HEK293T (cell line): ENCODE data around the gene GSTO1.

Experiments
- CTCF ChIA-PET: fragments of 350-600 bp; formaldehyde crosslinking; extraction: SDS; loops from one replicate; lab custom pipeline; 2021; ENCODE audit warnings: antibody characterized with exemption, inconsistent platforms; lab: Yijun Ruan, JAX
- POLR2A ChIA-PET: fragments of 350-600 bp; formaldehyde crosslinking; extraction: SDS; loops from one replicate; lab custom pipeline; 2020; ENCODE audit warnings: antibody characterized with exemption, inconsistent platforms; lab: Yijun Ruan, JAX
- DNase-seq: peaks from one replicate; pipeline ENCODE4 v3.0.0; 2012; ENCODE audit warnings: mixed read lengths; ENCODE audit errors: extremely low spot score
- ARNT ChIP-seq: fragments of 450-650 bp; IDR thresholded peaks from 2 replicates; pipeline ENCODE4 v1.6.1; 2017; ENCODE audit warnings: mild to moderate bottlenecking
- BHLHE40 ChIP-seq: fragments of 450-650 bp; IDR thresholded peaks from 2 replicates; pipeline ENCODE4 v1.6.1; 2016; ENCODE audit warnings: mild to moderate bottlenecking, moderate library complexity, borderline replicate concordance
- CTBP1 ChIP-seq: fragments of 450-650 bp; IDR thresholded peaks from 2 replicates; pipeline ENCODE4 v1.6.1; 2016; ENCODE audit warnings: borderline replicate concordance
- ELF4 ChIP-seq: fragments of 450-650 bp; IDR thresholded peaks from 2 replicates; pipeline ENCODE4 v1.6.1; 2017; ENCODE audit warnings: antibody characterized with exemption
- FOXA1 ChIP-seq: fragments of 450-650 bp; IDR thresholded peaks from 2 replicates; pipeline ENCODE4 v1.6.1; 2016; ENCODE audit warnings: mild to moderate bottlenecking
- FOXK2 ChIP-seq: fragments of 450-650 bp; IDR thresholded peaks from 2 replicates; pipeline ENCODE4 v1.6.1; 2016; ENCODE audit warnings: mild to moderate bottlenecking
- FOXM1 ChIP-seq: fragments of 450-650 bp; IDR thresholded peaks from 2 replicates; pipeline ENCODE4 v1.6.1; 2017; ENCODE audit warnings: mild to moderate bottlenecking, borderline replicate concordance
- HDGF ChIP-seq: fragments of 450-650 bp; IDR thresholded peaks from 2 replicates; pipeline ENCODE4 v1.6.1; 2017; ENCODE audit warnings: antibody characterized with exemption, borderline replicate concordance
- L3MBTL2 ChIP-seq: fragments of 450-650 bp; conservative IDR thresholded peaks from 2 replicates; pipeline ENCODE4 v1.6.1; 2016; ENCODE audit warnings: mild to moderate bottlenecking
- LEF1 ChIP-seq: fragments of 450-650 bp; IDR thresholded peaks from 2 replicates; pipeline ENCODE4 v1.6.1; 2017; ENCODE audit warnings: mild to moderate bottlenecking, borderline replicate concordance
- NFRKB ChIP-seq: fragments of 450-650 bp; IDR thresholded peaks from 2 replicates; pipeline ENCODE4 v1.6.1; 2016; ENCODE audit warnings: mild to moderate bottlenecking, moderate library complexity
- SP1 ChIP-seq: fragments of 450-650 bp; IDR thresholded peaks from 2 replicates; pipeline ENCODE4 v1.6.1; 2017
- SUZ12 ChIP-seq: fragments of 450-650 bp; IDR thresholded peaks from 2 replicates; pipeline ENCODE4 v1.6.1; 2016; ENCODE audit warnings: mild to moderate bottlenecking
- TARDBP ChIP-seq: fragments of 450-650 bp; IDR thresholded peaks from 2 replicates; pipeline ENCODE4 v1.6.1; 2016
- ZNF384 ChIP-seq: fragments of 450-650 bp; IDR thresholded peaks from 2 replicates; pipeline ENCODE4 v1.6.1; 2016
- TF ChIP-seq, protein P1 (sequence below): fragments of 450-650 bp; IDR thresholded peaks from 2 replicates; pipeline ENCODE4 v1.6.1; 2016

Gene GSTO1

DNA sequence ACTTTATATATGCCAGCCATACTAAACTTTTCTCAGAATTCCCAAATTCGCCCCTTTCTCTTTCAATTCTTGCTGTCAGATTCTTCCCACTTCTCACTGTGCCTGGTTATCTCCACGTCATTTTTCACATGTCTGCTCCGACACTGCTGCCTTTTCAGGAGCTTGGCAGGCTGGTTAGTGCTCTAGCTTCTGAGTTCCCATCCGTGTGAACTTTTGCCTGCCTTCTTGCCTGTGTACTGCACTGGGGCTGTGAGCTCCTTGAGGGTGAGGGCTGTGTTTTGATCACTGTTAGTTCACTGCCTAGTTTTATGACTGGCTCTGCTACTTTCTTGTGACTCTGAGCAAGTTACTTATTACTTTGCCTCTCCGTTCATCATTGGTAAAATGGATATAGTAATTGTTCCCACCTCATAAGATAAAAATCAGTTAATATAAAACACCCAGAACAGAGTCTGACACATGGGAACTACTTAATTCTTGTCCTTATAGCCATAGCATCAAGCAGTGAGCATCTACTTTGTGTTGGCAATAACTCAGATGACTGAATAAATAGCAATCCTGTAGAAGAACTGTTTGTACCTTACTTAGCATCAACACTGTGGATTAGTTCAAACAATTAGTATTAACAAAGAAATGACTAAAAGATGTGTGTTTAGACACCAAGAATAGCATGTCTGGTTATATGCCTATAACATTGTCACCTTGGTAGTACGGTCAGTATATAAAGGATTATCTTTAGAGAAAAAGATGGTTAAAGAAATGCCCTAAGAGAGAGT lies 5.5 kb downstream of the GSTO1 start:
- CTCF ChIA-PET = interaction anchor here (1.5 kb wide), 1 partner anchor 14 kb away, joined by 4 read pairs; no protein-coding TSS in a partner anchor
- TF ChIP-seq TARDBP = no peak
- no peak for TF ChIP-seq NFRKB
- TF ChIP-seq LEF1 = no peak
- no peak for TF ChIP-seq ARNT
- TF ChIP-seq, protein P1, sequence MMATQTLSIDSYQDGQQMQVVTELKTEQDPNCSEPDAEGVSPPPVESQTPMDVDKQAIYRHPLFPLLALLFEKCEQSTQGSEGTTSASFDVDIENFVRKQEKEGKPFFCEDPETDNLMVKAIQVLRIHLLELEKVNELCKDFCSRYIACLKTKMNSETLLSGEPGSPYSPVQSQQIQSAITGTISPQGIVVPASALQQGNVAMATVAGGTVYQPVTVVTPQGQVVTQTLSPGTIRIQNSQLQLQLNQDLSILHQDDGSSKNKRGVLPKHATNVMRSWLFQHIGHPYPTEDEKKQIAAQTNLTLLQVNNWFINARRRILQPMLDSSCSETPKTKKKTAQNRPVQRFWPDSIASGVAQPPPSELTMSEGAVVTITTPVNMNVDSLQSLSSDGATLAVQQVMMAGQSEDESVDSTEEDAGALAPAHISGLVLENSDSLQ = no peak
- TF ChIP-seq HDGF = no peak
- no peak for TF ChIP-seq L3MBTL2
- no peak for TF ChIP-seq CTBP1
- TF ChIP-seq ELF4 = no peak
- TF ChIP-seq FOXA1 = no peak
- no peak for TF ChIP-seq FOXM1
- TF ChIP-seq ZNF384 = no peak
- no peak for TF ChIP-seq BHLHE40
- POLR2A ChIA-PET = no interaction called here
- DNase-seq = no peak

DNA sequence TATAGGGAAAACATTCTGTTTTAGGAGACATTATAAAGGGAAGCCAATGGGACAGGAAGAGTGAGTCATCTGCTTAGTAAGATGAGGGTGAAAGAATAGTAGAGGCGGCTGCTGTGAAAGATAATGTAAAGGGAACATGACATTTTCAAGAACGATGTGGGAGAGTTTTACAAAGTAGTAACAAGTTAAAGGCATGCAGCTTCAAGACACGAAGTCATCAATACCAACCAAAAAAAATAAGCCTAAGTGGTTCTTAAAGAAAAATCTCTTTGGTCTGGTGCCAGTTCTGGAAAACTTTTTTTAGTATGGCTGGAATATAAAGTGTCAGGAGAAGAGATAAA lies 6.1 kb downstream of the GSTO1 start:
- DNase-seq = no peak
- TF ChIP-seq HDGF = no peak
- no peak for TF ChIP-seq TARDBP
- TF ChIP-seq CTBP1 = no peak
- TF ChIP-seq ELF4 = no peak
- TF ChIP-seq, protein P1 = no peak
- ChIA-PET POLR2A (no interaction called here), CTCF (interaction anchor here (1.5 kb wide), 1 partner anchor 14 kb away, joined by 4 read pairs; no protein-coding TSS in a partner anchor)

DNA sequence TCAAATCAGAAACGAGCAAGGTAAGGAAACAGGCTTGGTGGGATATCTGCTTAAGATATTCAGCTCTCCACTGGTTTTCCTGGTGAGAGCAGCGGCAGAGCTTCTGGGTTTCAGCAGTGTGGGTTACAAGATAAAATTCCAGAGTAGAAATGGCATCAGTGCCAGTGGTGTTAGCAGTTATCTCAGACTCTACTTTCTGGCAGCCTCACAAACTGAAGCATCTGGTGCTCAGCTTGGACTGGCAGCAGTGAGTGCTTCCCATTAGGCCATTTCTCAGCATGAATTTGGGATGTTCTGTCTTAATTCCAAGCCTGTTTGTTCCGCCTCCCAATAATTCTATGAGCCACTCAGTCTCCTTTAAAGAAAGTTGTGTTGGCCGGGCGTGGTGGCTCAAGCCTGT lies 7.4 kb downstream of the GSTO1 start:
- no peak for TF ChIP-seq BHLHE40
- TF ChIP-seq ARNT = no peak
- no peak for TF ChIP-seq CTBP1
- no peak for TF ChIP-seq FOXA1
- no peak for TF ChIP-seq HDGF
- no peak for TF ChIP-seq TARDBP
- TF ChIP-seq, protein P1 = no peak
- TF ChIP-seq SP1 = no peak
- no peak for TF ChIP-seq ZNF384
- no peak for TF ChIP-seq FOXK2
- no peak for TF ChIP-seq SUZ12
- no peak for TF ChIP-seq LEF1
- no peak for TF ChIP-seq FOXM1
- TF ChIP-seq NFRKB = no peak
- TF ChIP-seq L3MBTL2 = no peak
- TF ChIP-seq ELF4 = no peak
- POLR2A ChIA-PET = no interaction called here
- no peak for DNase-seq
- CTCF ChIA-PET = interaction anchor here (0.6 to 1.5 kb wide), 3 partner anchors 12 to 30 kb away, joined by 3 to 4 read pairs (median 4); no protein-coding TSS in a partner anchor

DNA sequence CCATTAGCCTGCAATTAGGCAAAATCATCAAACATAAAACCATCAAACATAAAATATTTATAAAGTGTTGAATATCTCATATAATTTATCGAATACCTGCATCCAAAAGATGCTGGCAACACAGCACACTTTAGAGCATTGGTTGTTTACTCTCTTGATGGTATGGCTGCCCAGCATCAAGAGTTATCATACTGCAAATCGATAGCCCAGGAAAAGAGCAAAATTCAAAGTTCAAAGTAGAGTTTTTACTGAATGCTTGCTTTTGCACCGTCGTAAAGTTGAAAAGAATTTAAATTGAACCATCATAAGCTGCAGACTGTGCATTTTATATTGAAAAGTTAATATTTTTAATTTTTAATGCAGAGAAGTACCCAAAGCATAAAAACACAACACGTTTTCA lies 10.1 kb downstream of the GSTO1 start:
- ChIA-PET POLR2A (no interaction called here), CTCF (no interaction called here)
- DNase-seq = no peak
- no peak for TF ChIP-seq ARNT
- TF ChIP-seq NFRKB = no peak
- TF ChIP-seq BHLHE40 = no peak
- TF ChIP-seq LEF1 = no peak
- TF ChIP-seq SP1 = no peak
- TF ChIP-seq HDGF = no peak
- TF ChIP-seq FOXM1 = no peak
- TF ChIP-seq SUZ12 = no peak
- no peak for TF ChIP-seq L3MBTL2
- no peak for TF ChIP-seq FOXK2
- TF ChIP-seq ZNF384 = no peak
- TF ChIP-seq TARDBP = no peak
- no peak for TF ChIP-seq ELF4
- no peak for TF ChIP-seq FOXA1
- no peak for TF ChIP-seq CTBP1
- TF ChIP-seq, protein P1 = no peak

DNA sequence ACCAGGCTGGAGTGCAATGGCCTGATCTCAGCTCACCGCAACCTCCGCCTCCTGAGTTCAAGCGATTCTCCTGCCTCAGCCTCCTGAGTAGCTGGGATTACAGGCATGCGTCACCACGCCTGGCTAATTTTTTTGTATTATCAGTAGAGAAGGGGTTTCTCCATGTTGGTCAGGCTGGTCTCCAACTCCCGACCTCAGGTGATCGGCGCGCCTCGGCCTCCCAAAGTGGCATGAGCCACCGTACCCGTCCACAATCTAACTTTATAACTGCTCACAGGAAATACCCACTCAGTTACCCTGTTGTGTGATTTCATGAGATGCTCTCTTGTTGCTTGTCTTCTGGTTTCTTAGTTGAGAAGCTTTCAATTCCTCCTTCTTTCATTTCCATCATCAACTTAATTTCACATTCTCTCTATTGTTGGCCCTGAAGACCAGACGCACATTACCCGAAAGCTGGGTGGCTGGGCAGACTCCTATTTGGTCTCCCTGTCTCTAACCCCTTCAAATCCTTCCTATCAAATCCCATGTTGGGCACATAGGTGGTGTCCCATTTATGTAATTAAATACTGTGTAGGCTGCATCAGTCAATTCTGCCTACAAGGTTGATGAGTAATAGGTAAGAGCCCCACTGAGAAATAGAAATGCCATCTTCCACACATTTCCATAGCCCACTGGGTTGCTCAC lies 13.2 kb downstream of the GSTO1 start:
- POLR2A ChIA-PET = no interaction called here
- CTCF ChIA-PET = interaction anchor here (0.8 kb wide), 1 partner anchor 11 kb away, joined by 4 read pairs; no protein-coding TSS in a partner anchor
- DNase-seq = no peak
- TF ChIP-seq FOXA1 = no peak
- TF ChIP-seq CTBP1 = no peak
- no peak for TF ChIP-seq HDGF
- TF ChIP-seq ARNT = no peak
- TF ChIP-seq FOXK2 = no peak
- TF ChIP-seq SP1 = no peak
- TF ChIP-seq BHLHE40 = no peak
- TF ChIP-seq LEF1 = no peak
- no peak for TF ChIP-seq ELF4
- no peak for TF ChIP-seq NFRKB
- TF ChIP-seq ZNF384 = no peak
- no peak for TF ChIP-seq SUZ12
- TF ChIP-seq, protein P1 = no peak
- no peak for TF ChIP-seq TARDBP
- no peak for TF ChIP-seq L3MBTL2
- TF ChIP-seq FOXM1 = no peak
